HG02840 (cell line): ENCODE measurements around the gene TEDC2.

Experiments used
- ATAC-seq: cut with Tn5 transposase; IDR thresholded peaks from one replicate; pipeline ENCODE4 v1.9.1; 2021; ENCODE audit warnings: mild to moderate bottlenecking, moderate library complexity, moderate number of reproducible peaks; ENCODE audit not compliant: unreplicated experiment, low FRiP score

TEDC2 gene

DNA sequence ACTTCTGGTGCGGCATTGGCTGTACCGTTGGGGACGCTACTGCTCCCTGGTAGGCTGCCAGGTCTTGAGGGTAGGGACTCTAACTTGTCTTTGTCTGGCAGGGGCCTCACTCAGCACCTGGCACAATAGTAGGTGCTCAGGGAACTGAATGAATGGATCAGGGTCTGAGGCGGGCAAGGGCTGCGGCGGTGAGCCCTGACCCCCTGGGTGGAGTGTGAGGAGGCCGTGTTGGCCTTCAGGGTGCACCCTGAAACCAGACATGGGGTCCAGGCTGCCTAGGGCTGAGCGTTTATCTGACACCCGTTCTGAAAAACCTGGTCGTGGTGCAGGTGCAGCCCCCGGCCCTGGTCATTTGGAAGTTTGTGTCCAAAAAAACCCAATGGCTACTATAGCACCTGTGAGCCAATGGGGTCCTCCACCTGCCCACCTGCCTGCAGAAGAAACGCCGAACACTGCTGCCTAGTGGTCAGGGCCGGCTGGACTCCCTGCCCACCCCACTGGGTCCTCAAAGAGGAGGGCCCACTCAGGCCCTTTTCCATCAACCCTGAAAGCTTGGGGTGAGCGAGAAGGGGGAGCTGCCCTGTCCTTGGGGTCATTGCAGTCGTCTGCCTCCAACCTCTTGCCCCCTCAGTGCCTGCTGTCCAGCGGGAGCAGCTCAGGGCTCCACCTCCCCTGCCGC is 49.0 kb downstream of the TEDC2 start:
- ATAC-seq, result no peak

- ATAC-seq, result no peak
These were observed 51.4 kb downstream of the TEDC2 start for GRCh38 chr16:2511128-2511800.

GRCh38 chr16:2511996-2512734 is 52.3 kb downstream of the TEDC2 start:
- ATAC-seq, result no peak

- no peak for ATAC-seq
These were observed 53.0 kb downstream of the TEDC2 start for GRCh38 chr16:2512735-2513404.

GRCh38 chr16:2513405-2514332 is 53.8 kb downstream of the TEDC2 start, which contains the start of gene ATP6V0C:
TSS of gene ATP6V0C (plus strand) at chr16:2513952. CDS start at chr16:2514104, 152 bp downstream.
- ATAC-seq, result peak; percentile 66
